GM18873 (cell line): ENCODE measurements around the gene MORC3.
"Not testable (repeated sequence)": the region's sequence is repeated elsewhere in the genome, so short reads cannot be mapped to it uniquely, and the experiment has no call there.

Source experiments
- ATAC-seq: cut with Tn5 transposase; IDR thresholded peaks from one replicate; pipeline ENCODE4 v1.9.1; 2021; ENCODE audit warnings: mild to moderate bottlenecking, moderate library complexity, moderate number of reproducible peaks; ENCODE audit not compliant: unreplicated experiment, low FRiP score

MORC3 gene, protein sequence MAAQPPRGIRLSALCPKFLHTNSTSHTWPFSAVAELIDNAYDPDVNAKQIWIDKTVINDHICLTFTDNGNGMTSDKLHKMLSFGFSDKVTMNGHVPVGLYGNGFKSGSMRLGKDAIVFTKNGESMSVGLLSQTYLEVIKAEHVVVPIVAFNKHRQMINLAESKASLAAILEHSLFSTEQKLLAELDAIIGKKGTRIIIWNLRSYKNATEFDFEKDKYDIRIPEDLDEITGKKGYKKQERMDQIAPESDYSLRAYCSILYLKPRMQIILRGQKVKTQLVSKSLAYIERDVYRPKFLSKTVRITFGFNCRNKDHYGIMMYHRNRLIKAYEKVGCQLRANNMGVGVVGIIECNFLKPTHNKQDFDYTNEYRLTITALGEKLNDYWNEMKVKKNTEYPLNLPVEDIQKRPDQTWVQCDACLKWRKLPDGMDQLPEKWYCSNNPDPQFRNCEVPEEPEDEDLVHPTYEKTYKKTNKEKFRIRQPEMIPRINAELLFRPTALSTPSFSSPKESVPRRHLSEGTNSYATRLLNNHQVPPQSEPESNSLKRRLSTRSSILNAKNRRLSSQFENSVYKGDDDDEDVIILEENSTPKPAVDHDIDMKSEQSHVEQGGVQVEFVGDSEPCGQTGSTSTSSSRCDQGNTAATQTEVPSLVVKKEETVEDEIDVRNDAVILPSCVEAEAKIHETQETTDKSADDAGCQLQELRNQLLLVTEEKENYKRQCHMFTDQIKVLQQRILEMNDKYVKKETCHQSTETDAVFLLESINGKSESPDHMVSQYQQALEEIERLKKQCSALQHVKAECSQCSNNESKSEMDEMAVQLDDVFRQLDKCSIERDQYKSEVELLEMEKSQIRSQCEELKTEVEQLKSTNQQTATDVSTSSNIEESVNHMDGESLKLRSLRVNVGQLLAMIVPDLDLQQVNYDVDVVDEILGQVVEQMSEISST

DNA sequence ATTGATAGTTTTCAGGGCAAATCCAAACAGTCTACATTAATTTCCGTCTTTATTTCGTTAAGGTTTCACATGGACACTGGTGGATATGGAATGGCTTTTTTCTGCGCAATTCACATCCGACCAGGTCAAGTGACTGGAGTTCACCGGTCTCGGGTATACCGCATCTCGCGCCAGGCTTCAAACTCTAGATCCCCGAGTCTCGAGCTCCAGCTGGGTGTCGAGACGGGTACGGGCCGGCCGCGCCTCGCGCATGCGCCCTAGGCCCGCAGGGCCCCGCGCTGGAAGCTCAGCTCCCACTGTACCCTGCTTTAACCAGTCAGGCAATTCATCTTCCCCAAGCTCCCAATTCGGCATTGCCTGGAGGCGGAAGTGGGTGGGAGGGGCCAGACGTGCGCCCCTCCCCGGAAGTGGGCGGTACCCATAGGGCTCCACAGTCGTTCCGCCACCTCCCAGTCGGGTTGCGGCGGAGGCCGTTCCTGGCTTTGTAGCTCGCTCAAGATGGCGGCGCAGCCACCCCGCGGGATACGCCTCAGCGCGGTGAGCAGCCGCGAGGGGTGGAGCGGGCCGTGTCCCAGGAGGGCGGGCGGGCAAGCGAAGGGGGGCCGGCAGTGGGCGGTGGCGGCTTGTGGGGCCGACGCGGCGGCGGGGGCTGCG, at the start of gene MORC3:
Gene MORC3 (plus strand): TSS at position 431 of the 654 bp plus-strand sequence. CDS start 68 bp downstream, at position 499.
- peak; percentile 82 for ATAC-seq

DNA sequence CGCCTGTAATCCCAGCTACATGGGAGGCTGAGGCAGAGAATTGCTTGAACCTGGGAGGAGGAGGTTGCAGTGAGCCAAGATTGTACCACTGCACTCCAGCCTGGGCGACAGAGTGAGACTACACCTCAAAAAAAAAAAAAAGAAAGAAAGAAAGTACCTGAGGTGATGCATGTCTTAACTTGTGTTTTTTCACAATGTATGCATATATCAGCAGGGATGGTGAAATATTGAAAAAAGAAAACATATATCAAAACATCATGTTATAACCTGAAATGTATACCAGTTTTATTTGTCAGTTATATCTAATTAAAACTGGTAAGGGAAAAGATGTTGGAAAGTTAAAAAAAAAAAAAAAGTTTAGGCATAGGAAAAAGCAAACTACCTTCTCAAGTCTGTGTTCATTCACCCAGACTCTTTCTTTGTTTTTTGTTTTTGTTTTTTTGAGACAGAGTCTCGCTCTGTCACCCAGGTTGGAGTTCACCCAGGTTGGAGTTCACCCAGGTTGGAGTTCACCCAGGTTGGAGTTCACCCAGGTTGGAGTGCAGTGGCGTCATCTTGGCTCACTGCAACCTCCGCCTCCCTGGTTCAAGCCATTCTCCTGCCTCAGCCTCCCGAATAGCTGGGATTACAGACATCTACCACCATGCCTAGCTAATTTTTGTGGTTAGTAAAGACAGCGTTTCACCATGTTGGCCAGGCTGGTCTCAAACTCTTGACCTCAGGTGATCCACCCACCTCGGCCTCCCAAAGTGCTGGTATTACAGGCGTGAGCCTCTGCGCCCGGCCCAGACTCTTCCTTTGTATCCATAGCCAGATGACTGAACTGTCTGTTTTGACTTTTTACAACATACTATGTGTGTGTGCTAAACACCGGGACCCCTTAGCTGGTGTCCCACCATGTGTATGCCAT, 49.0 kb upstream of the MORC3 start:
- not testable (repeated sequence) for ATAC-seq

DNA sequence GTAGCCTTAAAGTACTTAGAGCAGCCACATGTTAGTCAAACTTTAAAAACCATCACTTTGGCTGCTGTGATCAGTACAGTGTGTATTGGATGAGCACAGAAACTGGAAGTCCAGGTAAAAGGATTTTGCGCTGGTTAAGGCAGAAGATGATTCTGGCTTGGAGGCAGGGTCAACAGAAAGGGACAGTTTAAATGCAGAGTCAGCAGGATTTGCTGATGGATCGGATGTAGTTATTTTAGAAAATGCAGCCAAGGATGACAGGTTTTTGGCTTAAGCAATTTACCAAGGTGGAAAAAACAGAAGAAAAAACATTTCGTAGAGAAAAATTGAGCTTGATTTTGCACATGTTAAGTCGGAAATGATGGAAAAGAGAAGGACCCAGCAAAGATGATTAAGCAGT, 45.9 kb upstream of the MORC3 start:
- ATAC-seq, result no peak

DNA sequence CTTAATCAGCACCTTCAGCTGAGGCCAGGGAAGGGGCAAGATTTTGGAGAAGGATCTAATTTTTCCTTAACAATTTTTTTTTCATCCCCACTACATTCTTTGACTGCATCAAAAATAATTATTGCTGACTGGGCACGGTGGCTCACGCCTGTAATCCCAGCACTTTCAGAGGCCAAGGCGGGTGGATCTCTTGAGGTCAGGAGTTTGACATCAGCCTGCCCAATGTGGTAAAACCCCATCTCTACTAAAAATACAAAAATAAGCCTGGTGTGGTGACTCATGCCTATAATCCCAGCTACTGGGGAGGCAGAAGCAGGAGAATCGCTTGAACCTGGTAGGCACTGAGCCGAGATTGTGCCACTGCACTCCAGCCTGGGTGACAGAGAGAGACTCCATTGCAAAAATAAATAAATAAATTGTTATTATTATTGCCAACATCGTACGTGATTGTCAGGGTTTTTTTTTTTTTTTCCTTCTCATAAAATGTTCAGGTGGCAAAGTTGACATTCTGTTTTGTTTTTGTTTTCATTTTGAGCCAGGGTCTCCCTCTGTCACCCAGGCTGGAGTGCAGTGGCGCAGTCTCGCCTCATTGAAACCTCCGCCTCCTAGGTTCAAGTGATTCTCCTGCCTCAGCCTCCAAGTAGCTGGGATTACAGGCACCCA, 37.3 kb upstream of the MORC3 start:
- ATAC-seq, result no peak

DNA sequence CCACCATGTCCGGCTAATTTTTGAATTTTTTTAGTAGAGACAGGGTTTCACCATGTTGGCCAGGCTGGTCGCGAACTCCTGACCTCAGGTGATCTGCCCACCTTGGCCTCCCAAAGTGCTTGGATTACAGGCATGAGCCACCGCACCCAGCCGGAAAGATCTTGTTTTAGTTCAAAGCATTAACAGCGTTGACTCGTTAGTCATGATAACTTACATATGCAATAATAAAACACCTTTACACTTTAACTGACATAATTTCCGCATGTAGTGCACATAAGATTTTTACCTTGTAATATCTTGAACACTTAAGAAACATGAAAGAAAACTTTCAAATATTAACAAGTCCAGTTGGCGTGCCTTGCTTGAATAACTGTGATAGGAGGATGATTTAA, 36.8 kb upstream of the MORC3 start:
- not testable (repeated sequence) for ATAC-seq

DNA sequence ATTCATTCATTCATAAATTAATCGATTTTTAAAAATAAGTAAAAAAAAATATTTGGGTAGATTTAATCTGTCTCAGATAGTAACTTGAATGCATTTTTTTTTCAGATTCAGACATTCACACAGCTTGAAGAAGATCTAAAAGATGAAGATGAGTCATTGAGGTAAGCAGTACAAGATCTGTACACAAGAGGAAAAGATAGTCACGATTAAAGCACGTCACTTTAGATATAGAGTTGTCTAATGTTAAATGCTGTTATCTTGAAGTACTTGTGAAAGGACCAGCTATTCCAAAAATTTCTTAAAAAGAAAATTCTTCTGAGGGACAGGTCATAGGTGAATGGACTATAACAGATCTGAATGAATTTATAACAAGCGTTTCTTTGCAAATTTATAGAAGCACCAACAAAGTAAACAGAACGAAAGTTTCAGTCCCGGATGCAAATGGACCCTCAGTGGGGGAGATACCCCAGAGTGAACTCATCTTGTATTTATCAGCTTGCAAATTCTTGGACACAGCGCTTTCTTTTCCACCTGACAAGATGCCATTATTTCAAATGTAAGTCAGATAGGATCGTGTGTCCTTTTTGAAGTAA, 31.2 kb upstream of the MORC3 start:
- ATAC-seq, result no peak

DNA sequence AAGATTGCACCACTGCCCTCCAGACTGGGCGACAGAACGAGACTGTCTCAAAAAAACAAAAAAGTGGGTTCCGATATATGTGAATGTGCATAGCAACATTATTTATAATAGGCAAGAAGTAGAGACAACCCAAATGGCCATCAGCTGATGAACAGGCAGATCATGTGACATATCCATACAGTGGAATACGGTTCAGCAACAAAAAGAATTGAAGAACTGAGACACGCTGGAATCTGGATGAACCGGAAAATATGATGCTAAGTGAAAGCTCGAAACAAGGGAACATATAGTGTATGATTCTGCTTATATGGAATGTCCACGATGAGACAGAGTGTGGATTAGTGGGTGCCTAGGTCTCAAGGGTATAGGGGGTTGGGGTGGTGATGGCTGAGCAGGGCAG, 28.5 kb upstream of the MORC3 start:
- ATAC-seq, result no peak

DNA sequence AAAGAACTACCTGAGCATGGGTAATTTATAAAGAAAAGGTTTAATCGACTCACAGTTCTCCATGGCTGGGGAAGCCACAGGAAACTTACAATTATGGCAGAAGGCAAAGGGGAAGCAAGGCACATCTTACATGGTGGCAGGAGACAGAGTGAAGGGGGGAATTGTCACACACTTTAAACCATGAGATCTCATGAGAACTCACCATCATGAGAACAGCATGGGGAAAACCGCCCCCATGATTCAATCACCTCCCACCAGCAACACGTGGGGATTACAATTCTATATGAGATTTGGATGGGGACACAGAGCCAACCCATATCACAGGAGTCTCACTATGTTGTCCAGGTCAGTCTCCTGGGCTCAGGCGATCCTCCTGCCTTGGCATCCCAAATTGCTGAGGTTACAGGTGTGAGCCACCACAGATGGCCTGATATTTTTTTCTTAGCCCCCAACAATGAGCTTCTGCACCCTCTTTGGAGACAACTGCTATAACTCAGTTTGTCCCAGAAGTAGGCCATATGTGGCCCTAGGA, 22.5 kb upstream of the MORC3 start:
- ATAC-seq, result no peak

DNA sequence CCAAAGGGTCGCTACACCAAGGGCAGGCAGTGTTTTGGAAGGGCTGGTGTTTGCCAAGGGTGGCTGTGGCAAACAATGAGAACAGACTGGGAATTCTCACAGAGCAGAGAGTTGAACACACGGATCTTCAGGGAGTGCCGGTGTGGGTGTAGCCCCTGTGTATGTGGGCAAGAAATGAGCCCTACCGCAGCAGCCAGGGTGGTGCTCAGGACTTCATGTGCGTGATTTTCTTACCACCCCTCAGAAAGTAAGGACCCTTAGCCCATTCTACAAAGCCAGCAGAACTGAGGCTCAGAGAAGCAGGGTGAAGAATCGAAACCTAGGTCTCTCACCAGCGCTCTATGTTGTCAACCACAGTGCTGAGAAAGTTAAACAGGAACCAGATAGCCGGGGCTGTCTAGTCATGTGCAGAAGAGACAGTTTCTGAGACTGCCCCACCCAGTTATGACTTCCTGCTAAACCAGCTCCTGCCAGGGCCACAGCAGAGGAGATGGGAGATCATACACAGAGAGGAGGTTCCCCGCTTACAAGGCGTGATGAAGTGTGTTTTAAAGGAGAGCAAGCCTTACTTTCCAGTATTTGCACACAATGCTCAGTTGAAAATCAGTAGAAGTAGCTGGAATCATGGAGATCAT, 21.9 kb upstream of the MORC3 start:
- ATAC-seq, result peak; percentile 97

DNA sequence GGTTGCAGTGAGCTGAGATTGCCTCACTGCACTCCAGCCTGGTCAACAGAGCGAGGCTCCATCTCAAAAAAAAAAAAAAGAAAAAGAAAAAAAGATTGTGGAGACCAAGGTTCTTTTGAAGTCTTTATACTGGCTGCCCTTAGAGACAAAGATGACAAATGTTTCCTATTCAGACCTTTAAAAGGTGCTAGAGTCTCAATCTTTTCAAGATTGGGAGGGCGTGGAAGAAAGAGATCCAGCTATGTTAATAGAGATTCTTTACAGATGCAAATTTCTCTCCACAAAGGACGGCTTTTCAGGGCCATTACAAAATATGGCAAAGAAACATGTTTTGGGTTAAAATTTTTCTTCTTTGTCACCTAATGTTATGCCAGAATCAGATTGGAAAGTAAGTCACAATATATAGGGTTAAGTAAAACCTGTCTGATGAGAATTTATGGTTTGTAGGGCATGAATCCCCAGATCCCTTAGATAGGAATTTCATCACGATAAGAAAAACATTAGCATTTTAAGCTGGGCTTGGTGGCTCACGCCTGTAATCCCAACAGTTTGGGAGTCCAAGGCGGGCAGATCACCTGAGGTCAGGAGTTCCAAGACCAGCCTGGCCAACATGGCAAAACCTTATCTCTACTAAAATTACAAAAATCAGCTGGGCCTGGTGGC, 13.0 kb upstream of the MORC3 start:
- no peak for ATAC-seq

DNA sequence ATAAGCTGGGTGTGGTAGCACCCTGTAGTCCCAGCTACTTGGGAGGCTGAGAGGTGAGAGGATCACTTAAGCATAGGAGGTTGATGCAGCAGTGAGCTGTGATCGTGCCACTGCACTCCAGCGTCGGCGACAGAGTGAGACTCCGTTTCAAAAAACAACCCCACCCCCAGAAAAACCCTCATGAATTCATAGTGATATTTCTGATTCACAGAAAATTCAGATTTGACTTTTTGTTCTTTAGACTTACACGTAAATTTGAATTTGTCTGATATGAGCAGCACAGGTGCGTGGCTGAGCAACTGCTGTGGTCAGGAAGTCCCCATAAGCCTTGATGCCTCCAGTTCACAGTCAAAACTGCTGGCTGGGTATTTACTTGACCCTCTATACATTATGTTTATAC, 10.0 kb upstream of the MORC3 start:
- peak; percentile 82 for ATAC-seq

DNA sequence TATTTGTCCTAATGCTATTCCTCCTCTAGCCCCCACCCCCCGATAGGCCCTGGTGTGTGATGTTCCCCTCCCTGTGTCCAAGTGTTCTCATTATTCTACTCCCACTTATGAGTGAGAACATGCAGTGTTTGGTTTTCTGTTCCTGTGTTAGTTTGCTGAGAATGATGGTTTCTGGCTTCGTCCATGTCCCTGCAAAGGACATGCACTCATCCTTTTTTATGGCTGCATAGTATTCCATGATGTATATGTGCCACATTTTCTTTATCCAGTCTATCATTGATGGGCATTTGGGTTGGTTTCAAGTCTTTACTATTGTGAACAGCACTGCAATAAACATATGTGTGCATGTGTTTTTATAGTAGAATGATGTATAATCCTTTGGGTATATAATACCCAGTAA, 6.6 kb upstream of the MORC3 start:
- not testable (repeated sequence) for ATAC-seq

DNA sequence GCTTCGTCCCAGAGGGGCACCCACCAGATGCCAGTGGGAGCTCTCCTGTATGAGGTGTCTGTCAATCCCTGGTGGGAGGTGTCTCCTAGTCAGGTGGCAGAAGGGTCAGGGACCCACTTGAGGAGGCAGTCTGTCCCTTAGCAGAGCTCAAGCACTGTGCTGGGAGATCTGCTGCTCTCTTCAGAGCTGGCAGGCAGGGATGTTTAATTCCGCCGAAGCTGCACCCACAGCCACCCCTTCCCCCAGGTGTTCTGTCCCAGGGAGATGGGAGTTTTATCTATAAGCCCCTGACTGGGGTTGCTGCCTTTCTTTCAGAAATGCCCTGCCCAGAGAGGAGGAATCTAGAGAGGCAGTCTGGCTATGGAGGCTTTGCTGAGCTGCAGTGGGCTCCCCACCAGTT, 4.0 kb upstream of the MORC3 start:
- not testable (repeated sequence) for ATAC-seq

DNA sequence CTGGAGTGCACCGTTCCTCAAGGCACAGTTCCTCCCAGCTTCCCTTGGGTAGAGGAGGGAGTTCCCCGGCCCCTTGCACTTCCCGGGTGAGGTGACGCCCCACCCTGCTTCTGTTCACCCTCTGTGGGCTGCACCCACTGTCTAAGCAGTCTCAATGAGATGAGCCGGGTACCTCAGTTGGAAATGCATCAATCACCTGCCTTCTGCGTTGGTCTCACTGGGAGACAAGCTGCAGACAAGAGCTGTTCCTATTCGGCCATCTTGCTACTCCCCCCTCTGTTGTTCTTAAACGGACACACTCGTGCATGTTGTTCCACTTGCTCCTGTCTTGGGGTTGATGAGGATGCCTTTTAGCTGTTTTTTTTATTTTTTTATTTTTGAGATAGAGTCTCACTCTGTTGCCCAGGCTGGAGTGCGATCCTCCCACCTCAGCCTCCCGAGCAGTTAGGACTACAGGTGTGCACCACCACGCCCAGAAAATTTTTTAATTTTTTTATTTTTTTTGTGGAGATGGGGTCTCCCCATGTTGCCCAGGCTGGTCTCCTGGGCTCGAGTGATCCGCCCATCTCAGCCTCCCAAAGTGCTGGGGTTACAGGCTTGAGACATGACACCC, 3.0 kb upstream of the MORC3 start:
- ATAC-seq, result no peak

DNA sequence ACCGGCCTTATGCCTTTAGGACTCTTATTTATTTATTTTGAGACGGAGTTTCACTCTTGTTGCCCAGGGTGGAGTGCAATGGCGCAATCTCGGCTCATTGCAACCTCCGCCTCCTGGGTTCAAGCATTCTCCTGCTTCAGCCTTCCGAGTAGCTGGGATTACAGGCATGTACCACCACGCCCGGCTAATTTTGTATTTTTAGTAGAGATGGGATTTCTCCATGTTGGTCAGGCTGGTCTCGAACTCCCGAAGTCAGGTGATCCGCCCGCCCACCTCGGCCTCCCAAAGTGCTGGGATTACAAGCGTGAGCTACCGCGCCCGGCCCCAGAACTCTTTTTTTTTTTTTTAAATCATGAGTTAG, 611 bp upstream of the MORC3 start:
- not testable (repeated sequence) for ATAC-seq

DNA sequence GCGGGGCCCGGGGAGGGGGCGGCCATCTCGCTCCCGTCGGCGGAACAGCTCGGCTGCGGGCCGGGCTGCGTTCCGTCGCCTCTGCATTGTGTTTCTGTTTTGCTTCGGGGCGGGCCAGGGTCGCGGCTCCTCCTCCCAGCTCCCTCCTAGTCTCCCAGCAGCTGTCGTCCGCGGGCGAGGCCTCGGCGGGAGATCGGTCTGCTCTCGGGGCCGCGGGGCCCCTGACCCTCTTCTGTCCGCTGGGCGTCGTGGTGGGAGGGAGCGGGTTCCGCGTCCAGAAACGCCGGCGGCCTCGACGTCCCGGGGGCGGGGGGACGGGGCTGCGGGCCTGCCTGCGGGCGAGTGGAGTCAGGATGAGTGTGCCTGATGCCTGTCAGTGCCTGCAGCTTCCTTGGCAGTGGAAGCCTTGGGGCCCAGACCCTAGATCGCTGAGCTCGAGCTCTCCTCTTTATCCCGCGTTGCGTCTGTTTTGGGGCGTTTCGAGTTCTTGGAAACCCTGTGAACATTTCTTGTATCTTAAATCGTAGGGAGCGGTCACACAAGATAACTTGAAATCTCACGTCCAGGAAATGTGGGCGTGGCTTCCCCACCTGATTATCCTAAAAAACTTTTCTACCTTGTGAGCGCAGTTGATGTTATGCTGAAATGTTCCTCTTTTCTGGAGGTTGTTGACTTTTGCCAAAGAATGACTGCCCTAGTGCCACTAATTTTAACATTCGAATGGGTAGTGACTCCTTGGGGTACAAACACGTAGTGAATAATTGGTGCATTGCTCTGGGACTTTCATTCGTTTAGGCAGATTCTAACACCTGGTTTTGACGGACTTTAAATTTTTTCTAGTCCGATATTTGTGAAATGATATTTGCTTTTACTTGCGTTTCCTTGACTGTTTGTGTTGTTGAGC, 676 bp downstream of the MORC3 start:
- ATAC-seq, result peak; percentile 25
